ENCODE measurements around the gene DGCR8.

GRCh38 chr22:20129747-20130014, 49.6 kb downstream of the DGCR8 start:
- TF ChIP-seq CTCF (IDR thresholded peaks at IDR 0.05 in 8 of 11, conservative IDR thresholded peaks at IDR 0.05 in 3 of 11) (no peak), POLR2AphosphoS5 (IDR thresholded peaks at IDR 0.05) (no peak), POLR2A (IDR thresholded peaks at IDR 0.05) (no peak)

Measured in spleen (tissue), 7 donors.